HG03432 (cell line): ENCODE data around the gene NDUFAF8.

Experiments
- ATAC-seq: cut with Tn5 transposase; IDR thresholded peaks from one replicate; pipeline ENCODE4 v1.9.1; 2021; ENCODE audit warnings: mild to moderate bottlenecking, moderate library complexity; ENCODE audit not compliant: unreplicated experiment

NDUFAF8 gene

GRCh38 chr17:81267390-81268067 is 28.4 kb downstream of the NDUFAF8 start:
- ATAC-seq: no peak

GRCh38 chr17:81270279-81270678 is 31.2 kb downstream of the NDUFAF8 start:
- no peak for ATAC-seq

GRCh38 chr17:81271226-81271625 is 32.1 kb downstream of the NDUFAF8 start:
- ATAC-seq: no peak

- no peak for ATAC-seq
These were observed 33.5 kb downstream of the NDUFAF8 start for GRCh38 chr17:81272616-81273015.

GRCh38 chr17:81273698-81274470 is 34.8 kb downstream of the NDUFAF8 start:
- ATAC-seq: no peak

GRCh38 chr17:81274471-81274855 is 35.3 kb downstream of the NDUFAF8 start:
- ATAC-seq: no peak

GRCh38 chr17:81276781-81277180 is 37.7 kb downstream of the NDUFAF8 start:
- ATAC-seq: no peak

- no peak for ATAC-seq
These were observed 38.3 kb downstream of the NDUFAF8 start for GRCh38 chr17:81277421-81277820.

- ATAC-seq: no peak
These were observed 39.0 kb downstream of the NDUFAF8 start for GRCh38 chr17:81277946-81278693.

- no peak for ATAC-seq
These were observed 39.7 kb downstream of the NDUFAF8 start for GRCh38 chr17:81278831-81279230.

GRCh38 chr17:81279278-81280275 is 40.5 kb downstream of the NDUFAF8 start:
- no peak for ATAC-seq

- no peak for ATAC-seq
These were observed 41.5 kb downstream of the NDUFAF8 start for GRCh38 chr17:81280571-81280970.

- ATAC-seq: no peak
These were observed 43.0 kb downstream of the NDUFAF8 start for GRCh38 chr17:81282141-81282540.

GRCh38 chr17:81282876-81283275 is 43.8 kb downstream of the NDUFAF8 start:
- no peak for ATAC-seq

GRCh38 chr17:81285179-81285878 is 46.2 kb downstream of the NDUFAF8 start:
- ATAC-seq: no peak

GRCh38 chr17:81285894-81286293 is 46.8 kb downstream of the NDUFAF8 start:
- ATAC-seq: no peak

GRCh38 chr17:81286491-81287145 is 47.5 kb downstream of the NDUFAF8 start:
- ATAC-seq: no peak

- no peak for ATAC-seq
These were observed 48.0 kb downstream of the NDUFAF8 start for GRCh38 chr17:81287152-81287551.

GRCh38 chr17:81287741-81288430 is 48.8 kb downstream of the NDUFAF8 start:
- ATAC-seq: no peak
